Stimulated activated CD8-positive, alpha-beta memory T cell treated with anti-CD3 and anti-CD28 coated beads, Interleukin-4, amount 100 ng/mL, for 4 hours (primary cell): ENCODE data around the gene SEMA5B.

Experiments used
- DNase-seq, 2 donors: peaks; one replicate each; pipeline ENCODE4 v3.0.0-alpha.2; 2020; ENCODE audit warnings: low read depth in 2 of 2, low spot score in 1 of 2

Gene SEMA5B

DNA sequence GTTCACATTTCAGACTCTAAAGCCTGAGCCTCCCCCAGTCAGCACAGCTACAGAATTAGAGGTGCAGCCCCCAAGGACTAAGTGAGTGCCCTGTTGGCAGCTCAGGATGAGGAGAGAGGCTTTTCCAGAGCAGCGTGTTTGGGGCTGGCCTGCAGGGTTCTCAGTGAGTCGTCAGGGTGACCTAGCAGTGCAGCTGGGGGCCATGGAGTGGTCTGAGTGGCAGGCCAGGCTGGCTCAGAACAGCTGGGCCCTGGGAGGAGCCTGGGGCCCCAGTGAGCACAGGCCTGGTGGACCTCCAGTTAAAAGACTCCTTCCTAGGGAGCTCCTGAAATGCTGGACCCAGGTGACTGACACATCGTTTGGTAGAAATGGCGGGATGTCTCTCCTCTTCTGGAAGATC, 124.4 kb downstream of the SEMA5B start:
- DNase-seq = no peak

- DNase-seq = no peak
Observed at GRCh38 chr3:122902326-122902725, 125.2 kb downstream of the SEMA5B start.

DNA sequence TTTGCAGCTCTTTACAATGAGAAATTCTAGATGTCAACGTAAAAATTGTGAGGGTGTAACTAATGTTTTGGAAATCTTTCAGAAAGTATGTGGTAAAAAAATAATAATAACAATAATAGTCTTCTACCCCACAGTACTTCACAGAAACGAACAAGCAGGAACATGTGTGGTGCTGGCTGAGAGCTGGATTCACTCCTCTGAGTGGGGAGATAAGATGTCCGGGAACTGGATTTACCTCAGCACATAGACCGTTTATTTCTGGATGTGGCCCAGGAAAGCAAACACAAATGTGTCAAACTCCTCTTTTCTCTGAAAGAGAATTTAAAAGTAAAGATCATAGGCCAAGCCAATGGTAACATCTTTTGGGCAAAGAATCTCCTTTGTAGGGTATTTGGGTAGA, 129.3 kb downstream of the SEMA5B start:
- DNase-seq = no peak

DNA sequence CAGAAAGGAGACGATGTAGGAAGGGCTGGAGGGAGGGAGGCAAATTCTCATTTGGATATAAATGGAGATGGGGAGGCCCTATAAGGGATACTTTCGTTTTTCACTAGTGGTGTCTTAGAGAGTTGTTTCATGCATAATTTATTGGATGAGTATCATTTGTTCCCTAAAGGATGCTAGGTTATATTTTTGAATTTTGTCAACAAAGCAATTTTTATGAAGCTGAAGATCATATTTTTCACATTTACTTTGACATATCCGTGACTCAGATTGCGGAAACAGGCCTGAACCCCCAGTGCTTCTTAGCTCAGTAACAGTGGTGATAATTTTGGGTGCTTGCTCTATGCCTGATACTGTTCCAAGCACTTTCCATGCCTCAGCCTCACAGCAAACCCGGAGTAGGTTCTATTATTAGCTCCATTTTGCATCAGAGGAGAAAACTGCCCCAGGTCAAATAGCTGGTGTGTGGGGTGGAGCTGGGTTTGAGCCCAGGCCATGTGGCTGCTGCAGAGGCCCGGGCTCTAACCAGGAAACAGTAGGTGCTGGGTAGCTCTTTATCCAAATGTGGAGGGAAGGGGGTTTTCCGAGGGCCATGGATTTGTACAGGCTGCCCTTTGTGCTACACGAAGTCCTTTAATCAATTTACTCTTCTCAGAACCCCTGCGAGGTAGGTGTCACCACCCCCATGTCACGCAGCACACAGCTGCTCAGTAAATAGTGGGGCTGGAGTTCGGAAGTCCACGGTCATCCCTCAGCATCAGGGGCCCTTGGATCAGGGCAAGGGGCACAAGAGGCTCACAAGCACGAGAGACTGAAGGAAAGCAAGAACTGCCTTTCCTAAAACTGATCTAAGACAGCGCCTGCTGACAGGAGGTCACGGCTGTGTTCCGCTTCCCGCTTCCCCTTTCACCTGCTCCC, 133.6 kb downstream of the SEMA5B start:
- no peak for DNase-seq

DNA sequence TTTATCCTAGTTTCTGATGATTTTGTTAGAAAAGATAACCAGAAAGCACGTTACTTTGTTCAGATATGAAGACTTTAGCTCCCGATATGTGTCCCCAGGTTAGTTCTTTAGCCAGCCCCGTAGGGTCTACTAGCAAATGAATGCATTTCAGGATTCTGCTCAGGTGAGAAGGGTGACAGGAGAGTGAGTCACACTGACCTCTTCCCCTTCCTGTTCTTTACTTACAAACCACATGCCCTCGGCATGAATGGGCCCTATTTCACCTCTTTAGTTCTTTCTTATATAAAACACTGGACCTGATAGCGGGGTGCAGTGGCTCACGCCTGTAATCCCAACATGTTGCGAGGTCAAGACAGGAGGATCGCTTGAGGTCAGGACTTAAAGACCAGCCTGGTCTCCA, 134.3 kb downstream of the SEMA5B start:
- DNase-seq = no peak

DNA sequence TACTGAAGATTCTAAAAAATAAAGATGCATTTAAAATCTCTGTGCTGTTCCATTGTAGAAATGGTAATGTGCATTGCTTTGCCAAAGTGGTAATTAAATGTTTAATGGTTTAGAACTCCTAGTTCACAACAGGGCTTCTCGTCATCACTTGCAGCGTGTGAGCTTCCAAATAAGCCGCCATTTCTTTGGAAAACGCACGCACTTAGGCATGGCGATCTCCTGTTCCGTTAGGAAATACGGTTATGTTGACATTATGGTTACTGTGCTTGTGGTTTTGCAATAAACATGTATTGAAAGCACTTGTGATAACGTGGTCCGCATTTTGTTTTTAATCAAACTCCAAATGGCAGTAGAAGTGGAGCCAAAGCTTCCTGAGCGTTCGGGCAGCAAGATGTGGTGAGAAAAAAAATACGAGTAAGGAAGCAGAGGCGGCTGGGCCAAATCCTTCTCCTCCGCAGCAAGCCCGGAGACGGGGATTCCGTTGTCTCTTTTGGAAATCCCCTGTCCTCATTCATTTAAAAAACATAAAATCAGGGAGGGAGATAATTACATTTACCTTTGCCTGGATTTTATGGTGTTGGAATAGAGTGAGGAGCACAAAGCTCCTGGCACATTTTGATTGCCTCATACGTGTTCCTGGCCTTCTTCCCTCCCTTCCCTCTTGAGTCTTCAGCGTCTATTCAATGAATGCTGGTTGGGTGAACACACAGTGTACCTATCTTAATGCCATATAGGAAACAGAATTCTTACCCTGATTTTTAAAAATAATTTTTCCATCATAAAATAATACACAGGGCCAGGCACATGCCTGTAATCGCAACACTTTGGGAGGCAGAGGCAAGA, 135.2 kb downstream of the SEMA5B start:
- DNase-seq = no peak

GRCh38 chr3:122890720-122891220, 136.8 kb downstream of the SEMA5B start:
- DNase-seq = no peak

DNA sequence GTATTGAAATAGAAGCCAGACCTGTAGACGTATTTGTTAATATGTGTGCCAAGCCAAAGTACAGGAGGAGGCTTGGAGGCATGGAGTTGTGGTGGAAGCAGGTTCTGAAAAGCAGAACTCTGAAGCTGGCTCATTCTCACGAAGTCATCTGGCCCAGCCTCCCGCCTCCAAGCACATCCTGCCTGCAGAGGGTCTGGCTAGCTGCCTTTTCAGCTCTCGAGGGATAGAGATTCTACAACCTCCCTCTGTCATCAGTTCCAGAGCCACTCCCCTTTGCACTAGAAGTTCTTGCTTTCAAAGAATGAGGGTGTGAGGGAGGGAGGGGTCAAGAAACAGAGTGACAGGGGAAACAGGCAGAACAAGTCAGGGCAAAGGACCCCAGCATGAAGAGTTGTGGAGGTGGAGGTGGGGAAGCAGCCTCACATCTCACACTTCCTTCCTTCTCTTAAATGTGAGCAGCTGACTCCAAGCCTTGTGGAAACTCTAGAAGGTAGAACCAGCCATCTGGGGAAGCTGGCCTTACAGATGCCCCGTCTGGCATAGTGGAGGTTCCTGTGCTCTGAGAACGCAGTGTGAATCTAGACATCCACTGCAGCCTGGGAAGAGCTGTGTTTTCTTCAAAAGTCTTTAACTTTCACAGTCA, 137.4 kb downstream of the SEMA5B start:
- no peak for DNase-seq

- DNase-seq = no peak
Observed at GRCh38 chr3:122886946-122887345, 140.6 kb downstream of the SEMA5B start.

GRCh38 chr3:122886251-122886650, 141.3 kb downstream of the SEMA5B start:
- no peak for DNase-seq

- no peak for DNase-seq
Observed at GRCh38 chr3:122882361-122882947, 145.1 kb downstream of the SEMA5B start.

DNA sequence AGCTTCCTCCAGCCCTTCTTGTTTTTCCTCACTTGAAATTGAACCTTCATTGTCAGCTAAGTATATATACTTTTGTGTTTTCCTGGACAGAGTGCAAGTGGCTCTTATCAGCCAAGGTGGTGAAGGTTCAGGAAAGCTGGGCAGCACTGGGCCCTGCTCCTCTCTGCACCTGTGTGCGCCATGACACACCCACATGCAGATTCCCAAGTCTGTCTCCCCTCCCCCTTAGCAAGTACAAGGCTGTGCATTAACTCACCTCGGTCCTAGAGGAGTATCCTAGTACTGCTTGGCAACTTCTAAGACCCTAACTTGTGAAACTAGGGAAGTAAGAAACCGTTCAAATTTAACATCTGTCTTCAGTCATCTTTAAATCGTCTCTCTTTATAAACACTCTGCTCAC, 146.9 kb downstream of the SEMA5B start:
- no peak for DNase-seq

DNA sequence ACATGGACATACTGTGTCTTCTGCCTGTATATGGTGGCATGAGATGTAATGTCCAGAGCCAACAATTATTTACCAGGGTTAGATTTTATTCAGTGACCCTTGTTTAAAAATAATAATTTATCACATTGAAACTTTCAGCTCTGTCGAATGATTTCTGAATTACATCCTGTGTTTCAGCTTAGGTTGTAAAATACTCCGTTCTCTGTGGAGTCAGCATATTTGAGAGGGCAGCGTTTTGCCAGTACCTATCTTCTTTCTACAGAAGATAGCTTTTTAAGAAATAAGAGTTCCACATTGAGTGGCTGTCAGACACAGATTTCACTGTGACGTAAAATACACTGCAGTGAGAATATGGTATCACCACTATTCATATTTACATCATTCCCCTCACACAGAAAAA, 147.4 kb downstream of the SEMA5B start:
- DNase-seq = no peak

GRCh38 chr3:122875547-122876127, 151.9 kb downstream of the SEMA5B start:
- DNase-seq = no peak

DNA sequence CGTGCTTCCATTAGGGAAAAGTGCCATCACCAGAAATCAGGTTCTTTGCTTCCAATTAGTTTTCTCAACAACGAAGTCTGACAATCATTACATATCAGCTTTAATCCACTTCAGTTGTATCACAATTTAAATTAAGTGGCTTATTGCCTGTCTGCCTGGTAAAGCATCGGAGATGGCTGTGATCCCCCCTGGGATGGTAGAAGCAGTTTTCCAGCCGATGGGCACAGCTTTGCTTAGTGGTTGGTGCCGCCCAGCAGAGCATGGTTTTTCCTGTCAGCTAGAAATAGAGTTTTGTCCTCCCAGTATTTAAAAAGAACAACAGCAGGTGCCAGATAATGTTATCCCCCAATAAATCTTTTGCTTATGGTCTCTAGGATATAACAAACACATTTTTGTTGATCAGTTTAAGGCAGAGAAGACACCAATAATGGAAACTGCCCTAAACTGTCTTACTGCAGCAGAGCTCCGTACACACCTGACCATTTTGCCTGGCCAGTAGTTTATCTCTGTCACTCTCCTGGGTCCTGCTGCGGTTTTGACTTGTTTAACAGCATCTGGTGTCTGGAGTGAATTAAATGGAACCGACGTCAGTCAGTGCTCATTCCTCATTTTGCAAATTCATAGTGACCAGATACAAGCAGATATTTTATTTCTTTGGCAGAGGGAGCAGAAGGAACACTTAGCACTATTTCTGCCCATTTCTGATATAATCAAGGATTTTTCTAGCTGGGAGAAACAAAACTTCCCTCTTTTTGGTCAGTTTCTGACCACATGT, 153.6 kb downstream of the SEMA5B start:
- no peak for DNase-seq

- DNase-seq = no peak
Observed at GRCh38 chr3:122868322-122868721, 159.2 kb downstream of the SEMA5B start.

GRCh38 chr3:122864498-122864897, 163.1 kb downstream of the SEMA5B start:
- DNase-seq = no peak

DNA sequence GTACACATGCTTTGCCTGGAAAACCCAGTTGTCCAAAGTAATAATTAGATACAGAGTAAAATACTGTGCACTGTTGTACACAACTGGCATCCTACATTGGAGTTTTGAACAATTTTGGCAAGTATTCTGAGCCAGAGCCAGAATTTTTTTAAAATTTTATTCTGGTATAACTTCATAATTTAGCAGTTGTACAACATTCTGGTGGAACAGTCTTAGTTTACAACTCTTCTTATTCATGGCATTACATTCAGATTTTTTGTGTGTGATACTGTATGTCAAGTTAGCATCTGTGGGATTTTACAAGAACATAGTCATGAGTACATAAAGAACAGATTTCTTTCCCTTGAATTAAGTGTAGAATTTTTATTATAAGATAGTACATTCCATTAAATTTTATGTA, 165.2 kb downstream of the SEMA5B start:
- no peak for DNase-seq
